Thyroid gland (tissue), 4 donors: ENCODE data around the gene GPR75.

ENCODE experiments used
- POLR2A ChIP-seq, 2 donors: fragments of 450-650 bp; IDR thresholded peaks; one replicate each; pipeline ENCODE4 v1.6.1; 2017; ENCODE audit warnings: antibody characterized with exemption in 2 of 2, mild to moderate bottlenecking in 2 of 2, moderate library complexity in 1 of 2
- TF ChIP-seq, protein P1 (sequence below), 6 experiments: fragments of 200-600 bp in 3 of 6; fragments of 450-650 bp in 3 of 6; sonication (generic) in 3 of 6; IDR thresholded peaks; one replicate each; pipeline ENCODE4 v1.5.1; 2016 to 2019; ENCODE audit warnings: antibody characterized with exemption in 6 of 6, mild to moderate bottlenecking in 2 of 6, inconsistent platforms in 1 of 6, moderate library complexity in 1 of 6

DNA sequence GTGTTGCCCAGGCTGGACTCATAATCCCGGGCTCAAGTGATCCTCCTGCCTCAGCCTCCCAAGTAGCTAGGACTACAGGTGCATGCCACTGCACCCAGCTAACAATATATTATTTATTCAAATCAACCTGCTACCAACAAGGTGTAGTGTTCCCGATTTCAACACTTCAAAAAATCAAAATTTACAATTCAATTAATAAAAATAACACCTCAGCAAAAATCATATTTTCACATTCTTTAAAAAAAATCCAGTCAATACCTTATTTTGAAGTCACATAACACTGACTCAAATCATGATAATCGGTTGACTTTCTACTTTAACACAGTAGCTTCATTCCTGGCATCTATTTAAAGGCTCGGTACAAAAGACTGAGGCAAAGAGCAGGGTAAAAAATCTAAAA, 7.2 kb downstream of the GPR75 start:
- TF ChIP-seq, protein P1, sequence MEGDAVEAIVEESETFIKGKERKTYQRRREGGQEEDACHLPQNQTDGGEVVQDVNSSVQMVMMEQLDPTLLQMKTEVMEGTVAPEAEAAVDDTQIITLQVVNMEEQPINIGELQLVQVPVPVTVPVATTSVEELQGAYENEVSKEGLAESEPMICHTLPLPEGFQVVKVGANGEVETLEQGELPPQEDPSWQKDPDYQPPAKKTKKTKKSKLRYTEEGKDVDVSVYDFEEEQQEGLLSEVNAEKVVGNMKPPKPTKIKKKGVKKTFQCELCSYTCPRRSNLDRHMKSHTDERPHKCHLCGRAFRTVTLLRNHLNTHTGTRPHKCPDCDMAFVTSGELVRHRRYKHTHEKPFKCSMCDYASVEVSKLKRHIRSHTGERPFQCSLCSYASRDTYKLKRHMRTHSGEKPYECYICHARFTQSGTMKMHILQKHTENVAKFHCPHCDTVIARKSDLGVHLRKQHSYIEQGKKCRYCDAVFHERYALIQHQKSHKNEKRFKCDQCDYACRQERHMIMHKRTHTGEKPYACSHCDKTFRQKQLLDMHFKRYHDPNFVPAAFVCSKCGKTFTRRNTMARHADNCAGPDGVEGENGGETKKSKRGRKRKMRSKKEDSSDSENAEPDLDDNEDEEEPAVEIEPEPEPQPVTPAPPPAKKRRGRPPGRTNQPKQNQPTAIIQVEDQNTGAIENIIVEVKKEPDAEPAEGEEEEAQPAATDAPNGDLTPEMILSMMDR (IDR thresholded peaks at IDR 0.05), result no peak
- TF ChIP-seq POLR2A (IDR thresholded peaks at IDR 0.05), result no peak
